IPS-18c (cell line): Measurements from ENCODE around the gene LRRC55.
A peak's percentile ranks its signal among the peaks of the same experiment; 100 is the strongest.

Source experiments
- H3K4me3 ChIP-seq: 2 replicates; pipeline ENCODE4 v1.7.0; 2013; ENCODE audit warnings: low read depth, mild to moderate bottlenecking, low read length, moderate library complexity; ENCODE audit not compliant: insufficient read depth
- H3K9me3 ChIP-seq: one replicate; pipeline ENCODE4 v1.6.1; 2013; ENCODE audit warnings: mild to moderate bottlenecking, low read length, moderate library complexity; ENCODE audit not compliant: control insufficient read depth, insufficient read depth

LRRC55 gene

GRCh38 chr11:57180964-57181363 lies 789 bp upstream of the LRRC55 start:
- Histone ChIP-seq H3K4me3 (peak overlapping the region; percentile 64), H3K9me3 (no peaks in the 10 kb centered on the region)

- H3K4me3 ChIP-seq: no peak overlapping the region
- no peaks in the 10 kb centered on the region for H3K9me3 ChIP-seq
Observed at GRCh38 chr11:57182896-57183295, 1.1 kb downstream of the LRRC55 start.

GRCh38 chr11:57190548-57190947 lies 8.8 kb downstream of the LRRC55 start:
- Histone ChIP-seq H3K4me3 (no peak overlapping the region), H3K9me3 (no peaks in the 10 kb centered on the region)

DNA sequence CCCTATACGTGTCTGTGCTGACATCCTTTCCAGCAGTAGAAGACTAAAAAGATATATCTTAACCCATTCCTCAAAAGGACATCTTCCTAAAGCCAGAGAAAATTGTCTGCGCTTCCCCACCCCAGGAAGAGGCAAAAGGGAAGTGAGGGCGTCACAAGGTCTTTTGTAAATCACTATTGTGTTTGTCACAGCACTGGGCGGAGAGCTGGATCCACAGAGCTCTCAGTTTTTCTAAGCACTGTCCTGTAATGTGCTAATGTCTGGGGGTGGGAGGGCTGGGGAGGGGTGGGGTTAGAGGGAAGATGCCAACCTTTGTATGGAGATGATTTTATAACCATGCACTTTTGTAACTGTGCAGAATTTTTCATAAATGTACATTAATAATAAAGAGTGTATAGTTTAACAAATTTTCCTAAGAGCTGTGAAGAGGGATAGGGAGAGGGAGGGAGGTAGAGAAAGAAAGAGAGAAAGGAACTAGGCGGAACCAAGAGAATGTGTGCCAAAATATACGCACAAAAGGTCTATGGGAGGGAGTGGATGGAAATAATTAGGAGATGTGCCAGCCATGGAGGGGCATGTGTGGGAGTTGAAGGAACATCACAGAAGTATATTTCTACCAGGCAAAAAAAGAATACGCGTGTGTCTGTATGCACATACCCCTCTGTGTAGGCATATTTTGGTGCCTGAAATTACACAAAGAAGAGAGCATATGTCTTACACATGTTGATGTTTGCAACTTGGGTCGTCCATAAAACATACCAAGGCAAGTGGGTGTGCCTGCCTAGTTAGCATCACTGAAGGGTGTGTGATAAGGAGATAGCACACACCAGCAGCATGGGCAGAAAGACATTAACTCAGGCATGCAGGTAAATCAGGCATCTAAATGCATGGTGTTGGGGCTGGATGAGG lies 9.8 kb downstream of the LRRC55 start:
- no peaks in the 10 kb centered on the region for H3K9me3 ChIP-seq
- H3K4me3 ChIP-seq: no peak overlapping the region

DNA sequence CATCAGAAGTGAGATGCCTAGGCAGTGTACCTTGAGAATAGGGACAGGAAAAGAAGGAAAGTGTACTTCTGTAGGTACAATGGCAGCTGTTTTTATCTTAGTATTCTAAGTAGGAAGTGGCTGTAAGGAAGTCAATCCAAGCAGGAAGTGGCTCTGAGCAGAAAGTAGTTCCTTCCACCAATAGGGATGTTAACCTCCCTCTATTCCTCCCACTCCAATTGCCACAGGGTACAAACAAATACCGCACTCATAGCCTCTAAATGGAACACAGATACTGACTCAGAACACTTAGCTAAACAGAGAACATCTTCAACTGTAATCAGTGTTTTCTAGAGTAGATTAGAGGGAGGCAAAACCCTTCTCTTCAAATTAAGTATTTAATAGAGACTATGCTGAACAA lies 10.6 kb downstream of the LRRC55 start:
- Histone ChIP-seq H3K9me3 (no peaks in the 10 kb centered on the region), H3K4me3 (no peak overlapping the region)

DNA sequence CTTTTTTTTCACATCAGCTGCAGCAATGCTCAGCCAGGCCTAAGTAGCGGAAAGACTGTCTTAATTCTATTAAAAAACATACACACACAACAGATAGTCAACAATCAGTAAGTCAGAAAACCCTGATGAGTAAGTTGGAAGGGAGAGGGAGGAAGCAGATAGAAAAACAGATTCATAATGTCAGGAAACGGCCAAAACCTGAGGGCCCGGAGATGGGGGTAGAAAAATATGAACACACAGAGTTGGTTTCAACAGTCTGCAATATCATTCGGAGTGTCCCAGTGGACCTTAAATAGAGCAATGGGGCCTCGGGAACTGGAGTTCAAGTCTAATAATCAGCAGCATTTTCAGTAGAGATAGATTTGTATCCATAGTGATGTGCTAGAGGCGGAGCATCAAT lies 14.8 kb downstream of the LRRC55 start:
- no peak overlapping the region for H3K4me3 ChIP-seq
- no peaks in the 10 kb centered on the region for H3K9me3 ChIP-seq

- H3K9me3 ChIP-seq: no peaks in the 10 kb centered on the region
Observed at GRCh38 chr11:57197762-57198161, 16.0 kb downstream of the LRRC55 start.

GRCh38 chr11:57199330-57199729 lies 17.6 kb downstream of the LRRC55 start:
- no peaks in the 10 kb centered on the region for H3K9me3 ChIP-seq

More at GRCh38 chr11:57197762-57198161, 16.0 kb downstream of the LRRC55 start:
- no peak overlapping the region for H3K4me3 ChIP-seq

DNA sequence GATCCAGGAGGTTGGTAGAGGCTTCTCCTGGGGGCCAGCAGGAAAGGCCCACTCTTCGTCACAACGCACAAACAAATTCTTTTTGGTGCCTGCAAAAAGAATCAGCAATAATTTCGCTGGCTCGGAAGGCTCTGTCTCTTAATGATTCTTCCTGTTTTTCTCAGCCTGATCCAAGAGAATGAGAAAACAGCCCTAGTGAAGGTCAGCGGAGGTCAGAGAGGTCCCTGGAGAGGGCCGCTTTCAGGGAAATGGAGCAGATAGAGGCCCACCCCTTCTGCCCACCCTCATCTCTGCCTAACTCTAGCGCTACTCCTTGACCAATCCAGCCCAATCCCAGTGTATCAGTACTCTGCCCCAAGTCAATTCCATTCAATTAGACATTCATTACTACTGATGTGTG lies 19.2 kb downstream of the LRRC55 start:
- Histone ChIP-seq H3K4me3 (no peak overlapping the region), H3K9me3 (no peaks in the 10 kb centered on the region)

More at GRCh38 chr11:57199330-57199729, 17.6 kb downstream of the LRRC55 start:
- no peak overlapping the region for H3K4me3 ChIP-seq

- no peak overlapping the region for H3K4me3 ChIP-seq
Observed at GRCh38 chr11:57202281-57202680, 20.5 kb downstream of the LRRC55 start.

GRCh38 chr11:57203359-57203758 lies 21.6 kb downstream of the LRRC55 start:
- no peaks in the 10 kb centered on the region for H3K9me3 ChIP-seq
- no peak overlapping the region for H3K4me3 ChIP-seq

More at GRCh38 chr11:57202281-57202680, 20.5 kb downstream of the LRRC55 start:
- H3K9me3 ChIP-seq: no peaks in the 10 kb centered on the region

- H3K9me3 ChIP-seq: no peaks in the 10 kb centered on the region
Observed at GRCh38 chr11:57203882-57204480, 22.2 kb downstream of the LRRC55 start.

GRCh38 chr11:57205041-57205641 lies 23.4 kb downstream of the LRRC55 start:
- Histone ChIP-seq H3K9me3 (no peaks in the 10 kb centered on the region), H3K4me3 (no peak overlapping the region)

More at GRCh38 chr11:57203882-57204480, 22.2 kb downstream of the LRRC55 start:
- no peak overlapping the region for H3K4me3 ChIP-seq

- Histone ChIP-seq H3K4me3 (no peak overlapping the region), H3K9me3 (no peaks in the 10 kb centered on the region)
Observed at GRCh38 chr11:57207168-57207567, 25.4 kb downstream of the LRRC55 start.

GRCh38 chr11:57210781-57211180 lies 29.0 kb downstream of the LRRC55 start:
- Histone ChIP-seq H3K9me3 (no peaks in the 10 kb centered on the region), H3K4me3 (no peak overlapping the region)

DNA sequence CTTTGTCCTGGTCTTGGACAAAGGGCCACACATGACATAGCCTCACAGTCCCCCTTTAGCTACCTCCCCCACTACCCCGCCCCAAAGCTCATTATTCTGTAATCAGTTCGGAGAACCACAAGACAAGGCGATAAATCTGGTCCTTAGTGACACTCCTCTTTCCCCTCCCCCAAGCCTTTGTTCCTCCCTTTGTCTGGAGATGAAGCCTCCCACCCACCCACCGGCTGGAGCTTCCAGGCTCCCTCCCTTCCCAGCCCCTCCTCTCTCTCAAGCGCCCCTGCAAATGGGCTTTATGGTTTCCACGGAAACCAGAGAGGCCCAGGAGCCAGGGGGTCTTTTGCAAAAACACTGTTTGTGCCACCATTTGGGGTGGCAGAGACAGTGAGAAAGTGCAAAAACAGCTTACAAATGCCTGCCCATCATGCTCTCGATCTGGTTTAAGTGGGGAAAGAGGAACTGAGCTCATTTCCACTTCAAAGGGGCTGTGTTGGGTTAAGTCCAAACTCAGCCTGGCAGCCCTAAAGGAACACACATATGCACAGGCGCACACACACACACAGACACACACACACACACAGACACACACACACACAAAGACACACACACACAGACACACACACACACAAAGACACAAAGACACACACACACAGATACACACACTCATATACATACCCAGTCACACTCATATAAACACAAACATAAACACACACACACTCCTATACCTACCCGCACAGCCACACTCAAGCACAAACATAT lies 31.8 kb downstream of the LRRC55 start:
- Histone ChIP-seq H3K9me3 (no peaks in the 10 kb centered on the region), H3K4me3 (no peak overlapping the region)

- H3K4me3 ChIP-seq: no peak overlapping the region
- no peaks in the 10 kb centered on the region for H3K9me3 ChIP-seq
Observed at GRCh38 chr11:57214098-57214417, 32.3 kb downstream of the LRRC55 start.
